C4-2B (cell line): ENCODE results near the gene SIK2.
A peak's percentile ranks its signal among the peaks of the same experiment; 100 is the strongest.

Experiments used
- H3K27ac ChIP-seq: fragments of 450-650 bp; 2 replicates; pipeline ENCODE4 v1.5.1; 2017
- ZFX ChIP-seq: fragments of 450-650 bp; IDR thresholded peaks from 2 replicates; pipeline ENCODE4 v1.6.1; 2017
- TF ChIP-seq, protein P1 (sequence below): fragments of 450-650 bp; conservative IDR thresholded peaks from 2 replicates; pipeline ENCODE4 v1.5.1; 2017; ENCODE audit warnings: mild to moderate bottlenecking

The SIK2 gene

DNA sequence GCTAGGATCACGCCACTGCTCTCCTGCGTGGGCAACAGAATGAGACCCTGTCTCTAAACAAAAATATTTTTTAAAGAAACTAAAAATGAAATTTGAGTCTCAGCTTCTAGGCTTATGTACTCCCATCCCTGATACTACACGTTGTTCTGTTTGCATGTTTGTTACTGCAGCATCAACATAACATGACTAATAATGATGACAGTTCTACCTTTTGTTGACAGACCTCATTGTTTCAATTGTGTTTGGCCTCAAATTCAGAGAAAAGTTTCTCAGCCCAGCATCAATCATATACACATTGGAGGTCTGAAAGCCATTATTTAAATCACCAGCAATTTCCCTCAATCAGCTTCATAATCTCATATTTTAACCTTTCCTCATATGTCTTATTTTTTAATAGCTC, 40.9 kb upstream of the SIK2 start:
- TF ChIP-seq, protein P1, sequence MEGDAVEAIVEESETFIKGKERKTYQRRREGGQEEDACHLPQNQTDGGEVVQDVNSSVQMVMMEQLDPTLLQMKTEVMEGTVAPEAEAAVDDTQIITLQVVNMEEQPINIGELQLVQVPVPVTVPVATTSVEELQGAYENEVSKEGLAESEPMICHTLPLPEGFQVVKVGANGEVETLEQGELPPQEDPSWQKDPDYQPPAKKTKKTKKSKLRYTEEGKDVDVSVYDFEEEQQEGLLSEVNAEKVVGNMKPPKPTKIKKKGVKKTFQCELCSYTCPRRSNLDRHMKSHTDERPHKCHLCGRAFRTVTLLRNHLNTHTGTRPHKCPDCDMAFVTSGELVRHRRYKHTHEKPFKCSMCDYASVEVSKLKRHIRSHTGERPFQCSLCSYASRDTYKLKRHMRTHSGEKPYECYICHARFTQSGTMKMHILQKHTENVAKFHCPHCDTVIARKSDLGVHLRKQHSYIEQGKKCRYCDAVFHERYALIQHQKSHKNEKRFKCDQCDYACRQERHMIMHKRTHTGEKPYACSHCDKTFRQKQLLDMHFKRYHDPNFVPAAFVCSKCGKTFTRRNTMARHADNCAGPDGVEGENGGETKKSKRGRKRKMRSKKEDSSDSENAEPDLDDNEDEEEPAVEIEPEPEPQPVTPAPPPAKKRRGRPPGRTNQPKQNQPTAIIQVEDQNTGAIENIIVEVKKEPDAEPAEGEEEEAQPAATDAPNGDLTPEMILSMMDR = no peak
- TF ChIP-seq ZFX = no peak
- H3K27ac ChIP-seq = no peak overlapping the region

DNA sequence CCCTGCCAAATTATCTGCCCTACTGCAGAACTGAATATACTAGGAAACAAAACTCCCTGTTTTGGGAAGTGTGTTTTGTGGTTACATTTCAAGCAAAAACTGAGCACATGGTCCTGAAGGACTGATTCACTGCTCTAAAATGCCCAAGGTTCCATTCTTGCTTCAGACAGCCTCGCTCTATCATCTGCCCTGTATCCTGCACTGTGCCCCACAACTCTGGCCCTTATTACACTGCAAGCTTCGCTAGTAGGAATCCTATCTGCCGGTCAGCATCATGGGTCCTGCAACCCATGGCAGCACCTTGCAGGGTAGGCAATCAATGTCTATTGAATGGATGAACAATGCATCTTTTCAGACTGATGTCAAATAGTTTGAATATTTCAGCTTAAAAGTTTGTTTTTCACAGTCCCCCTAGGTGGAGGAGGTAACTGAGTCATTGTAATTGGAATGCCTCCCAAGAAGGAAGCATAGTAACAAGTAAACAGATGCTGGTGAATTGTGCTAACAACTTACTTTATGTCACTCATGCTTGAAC, 40.4 kb upstream of the SIK2 start:
- H3K27ac ChIP-seq = no peak overlapping the region
- TF ChIP-seq, protein P1 = no peak

DNA sequence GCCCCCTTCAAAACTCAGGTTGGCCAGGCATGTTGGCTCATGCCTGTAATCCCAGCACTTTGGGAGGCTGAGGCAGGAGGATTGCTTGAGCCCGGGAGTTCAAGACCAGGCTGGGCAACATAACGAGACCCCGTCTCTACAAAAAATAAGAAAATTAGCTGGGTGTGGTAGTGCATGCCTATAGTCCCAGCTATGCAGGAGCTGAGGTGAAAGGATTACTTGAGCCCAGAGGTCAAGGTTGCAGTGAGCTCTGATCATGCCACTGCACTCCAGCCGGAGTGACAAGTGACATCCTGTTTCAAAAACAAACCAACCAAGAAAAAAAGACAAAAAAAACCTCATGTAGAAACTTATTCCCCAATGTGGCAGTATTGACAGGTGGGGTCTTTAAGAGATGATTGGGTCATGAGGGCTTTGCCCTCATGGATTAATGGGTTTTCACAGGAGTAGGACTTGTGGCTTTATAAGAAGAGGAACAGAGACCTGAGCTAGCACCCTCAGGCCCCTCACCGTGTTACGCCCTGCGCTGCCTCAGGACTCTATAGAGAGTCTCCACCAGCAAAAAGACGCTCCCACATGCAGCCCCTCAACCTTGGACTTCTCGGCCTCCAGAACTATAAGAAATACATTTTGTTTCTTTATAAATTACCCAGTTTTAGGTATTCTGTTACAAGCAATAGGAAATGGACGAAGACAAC, 39.4 kb upstream of the SIK2 start:
- no peak overlapping the region for H3K27ac ChIP-seq
- TF ChIP-seq ZFX = no peak
- TF ChIP-seq, protein P1 = no peak

DNA sequence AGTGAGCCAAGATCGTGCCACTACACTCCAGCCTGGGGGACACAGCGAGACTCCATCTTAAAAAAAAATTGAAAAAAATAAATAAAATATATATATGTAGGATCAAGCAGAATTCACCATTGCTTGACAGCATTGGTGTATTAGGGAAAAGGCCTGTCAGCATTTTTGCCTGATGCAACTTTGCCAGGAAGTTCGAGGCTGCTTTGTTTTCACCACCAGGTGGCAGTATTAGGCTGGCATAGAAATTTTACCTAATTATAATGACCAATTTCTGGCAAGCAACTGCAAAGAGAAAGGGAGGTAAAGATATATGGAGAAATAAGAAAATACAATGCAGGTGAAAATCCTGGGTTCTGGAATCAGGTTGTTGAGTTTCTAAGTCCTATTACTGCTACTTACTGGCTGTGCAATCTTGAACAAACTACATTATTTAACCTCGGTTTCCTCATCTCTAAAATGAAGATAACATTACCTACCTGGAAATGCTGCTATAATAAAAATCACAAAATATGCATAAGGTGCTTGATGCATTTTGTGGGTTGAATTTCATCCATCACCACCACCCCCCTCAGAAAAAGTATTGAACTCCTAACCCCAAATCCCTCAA, 37.0 kb upstream of the SIK2 start:
- TF ChIP-seq ZFX = no peak
- TF ChIP-seq, protein P1 = peak; percentile 94
- H3K27ac ChIP-seq = no peak overlapping the region

DNA sequence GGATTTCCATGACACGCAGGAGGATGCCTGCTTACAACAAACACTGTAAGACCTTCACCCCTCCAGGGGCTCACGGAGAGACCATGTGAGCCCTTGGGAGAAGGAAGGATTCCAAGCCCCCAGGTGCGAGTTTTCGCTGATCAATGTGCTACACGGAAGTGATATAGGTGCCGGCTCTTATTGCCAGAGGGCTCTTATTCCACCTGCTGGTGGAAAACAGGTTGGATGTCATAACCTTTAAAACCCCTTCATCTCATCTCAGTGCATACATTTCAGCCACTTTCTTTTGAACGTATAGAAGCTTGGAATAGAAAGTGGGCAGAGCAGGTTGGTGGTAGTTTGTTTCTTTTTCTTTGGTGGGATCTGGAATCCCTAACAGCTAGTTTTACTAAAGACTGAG, 35.9 kb upstream of the SIK2 start:
- no peak for TF ChIP-seq ZFX
- TF ChIP-seq, protein P1 = no peak
- H3K27ac ChIP-seq = no peak overlapping the region

DNA sequence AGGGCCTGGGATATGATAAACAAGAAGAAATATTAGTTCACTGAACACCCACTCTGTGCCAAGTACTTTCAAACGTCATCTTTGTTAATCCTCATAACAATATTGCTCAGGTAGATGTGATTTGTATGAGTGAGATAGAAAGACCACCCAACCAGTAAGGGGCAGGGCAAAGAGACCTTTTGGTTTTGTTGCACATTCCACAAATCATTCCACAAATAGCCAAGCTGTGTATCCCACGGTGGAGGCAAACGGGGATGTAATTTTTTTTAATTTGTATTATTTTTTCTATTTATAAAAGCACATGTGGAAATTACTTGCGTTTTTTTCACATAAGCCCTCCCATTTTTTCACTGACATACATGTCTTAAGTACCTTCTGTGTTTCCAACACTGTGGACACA, 32.8 kb upstream of the SIK2 start:
- no peak for TF ChIP-seq ZFX
- TF ChIP-seq, protein P1 = no peak
- no peak overlapping the region for H3K27ac ChIP-seq

DNA sequence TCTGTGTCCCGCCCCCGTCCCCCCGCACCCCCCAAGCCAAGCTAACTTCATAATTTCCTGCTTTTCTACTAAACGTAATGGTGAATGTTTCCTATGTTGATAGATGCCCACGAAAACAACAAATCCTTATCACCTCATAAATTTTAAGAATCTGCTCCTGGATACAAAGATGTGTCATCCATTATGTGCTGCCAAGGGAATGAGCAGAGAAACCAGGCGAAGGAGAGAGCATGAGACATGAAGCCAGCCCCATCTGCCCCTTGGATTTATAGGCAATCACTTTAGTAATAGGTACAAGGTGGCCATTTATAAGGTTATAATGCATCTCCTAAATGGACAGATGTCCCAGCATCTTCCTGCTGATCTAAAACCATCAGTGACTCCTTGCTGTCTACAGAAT, 31.5 kb upstream of the SIK2 start:
- no peak for TF ChIP-seq ZFX
- TF ChIP-seq, protein P1 = no peak
- H3K27ac ChIP-seq = no peak overlapping the region
